Measurements from ENCODE around the gene AGRN. TPM values are rescaled to one million over a fixed set of nuclear protein-coding genes. Genes with fewer than 3 reads are reported as not detected.

The AGRN gene
- total RNA-seq, 2 experiments from 2014 or later, result 12.4 to 14.6 TPM

GRCh38 chr1:996851-997712 lies 22.8 kb upstream of the AGRN start:
- H3K36me3 Mint-ChIP-seq (ENCODE audit: low read depth), result peaks cover 4% of the 10 kb centered on the region
- peaks cover 35% of the 10 kb centered on the region for H3K27me3 Mint-ChIP-seq (ENCODE audit: low read depth)
- POLR2A ChIA-PET, result interaction anchor here (1.0 kb wide), 1 partner anchor 16 kb away, joined by 3 read pairs; the partner anchor contains the start of gene ISG15
- no peak overlapping the region for H3K27ac Mint-ChIP-seq
- ATAC-seq (no peak), DNase-seq (no peak)
- CTCF ChIA-PET, result interaction anchor here (0.8 to 3.6 kb wide), 2 partner anchors 13 to 67 kb away, joined by 3 to 14 read pairs; no protein-coding TSS in a partner anchor
- H3K4me1 Mint-ChIP-seq (ENCODE audit: low read depth), result peaks cover 20% of the 10 kb centered on the region
- H3K4me3 Mint-ChIP-seq, result no peak overlapping the region
- peaks cover 5% of the 10 kb centered on the region for H3K9me3 Mint-ChIP-seq (ENCODE audit: insufficient read depth)

DNA sequence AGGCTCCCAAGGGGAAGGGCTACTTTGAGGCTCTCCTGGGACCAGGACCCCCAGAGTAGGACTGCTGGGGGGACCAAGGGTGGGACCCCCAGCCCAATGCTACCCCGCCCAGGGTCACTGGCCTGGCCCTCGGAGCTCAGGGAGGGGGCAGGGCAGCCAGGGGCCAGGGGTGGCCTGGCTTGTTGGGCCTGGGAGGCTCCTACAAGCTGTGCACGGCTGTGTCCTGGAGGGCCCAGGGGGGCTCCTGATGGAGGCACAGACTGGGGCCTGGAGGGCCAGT lies 22.3 kb upstream of the AGRN start:
- Mint-ChIP-seq H3K36me3 (ENCODE audit: low read depth) (peaks cover under 1% of the 10 kb centered on the region), H3K4me1 (ENCODE audit: low read depth) (peaks cover 17% of the 10 kb centered on the region), H3K27me3 (ENCODE audit: low read depth) (peaks cover 33% of the 10 kb centered on the region), H3K9me3 (ENCODE audit: insufficient read depth) (peaks cover 1% of the 10 kb centered on the region), H3K4me3 (no peak overlapping the region), H3K27ac (no peak overlapping the region)
- ATAC-seq (no peak), DNase-seq (no peak)
- CTCF ChIA-PET, result interaction anchor here (0.8 to 3.6 kb wide), 2 partner anchors 14 to 66 kb away, joined by 3 to 14 read pairs; no protein-coding TSS in a partner anchor
- POLR2A ChIA-PET, result interaction anchor here (0.9 kb wide), 1 partner anchor 16 kb away, joined by 3 read pairs; the partner anchor contains the start of gene ISG15

- Mint-ChIP-seq H3K27me3 (ENCODE audit: low read depth) (peaks cover 34% of the 10 kb centered on the region), H3K4me3 (no peak overlapping the region), H3K27ac (no peak overlapping the region), H3K4me1 (ENCODE audit: low read depth) (peaks cover 18% of the 10 kb centered on the region), H3K9me3 (ENCODE audit: insufficient read depth) (no peaks in the 10 kb centered on the region), H3K36me3 (ENCODE audit: low read depth) (no peaks in the 10 kb centered on the region)
- DNase-seq (no peak), ATAC-seq (no peak)
- CTCF ChIA-PET, result interaction anchor here (3.6 kb wide), 1 partner anchor 14 kb away, joined by 14 read pairs; no protein-coding TSS in a partner anchor
- POLR2A ChIA-PET, result interaction anchor here (0.9 kb wide), 1 partner anchor 16 kb away, joined by 3 read pairs; the partner anchor contains the start of gene ISG15
These were observed 21.8 kb upstream of the AGRN start for GRCh38 chr1:997993-998744.

DNA sequence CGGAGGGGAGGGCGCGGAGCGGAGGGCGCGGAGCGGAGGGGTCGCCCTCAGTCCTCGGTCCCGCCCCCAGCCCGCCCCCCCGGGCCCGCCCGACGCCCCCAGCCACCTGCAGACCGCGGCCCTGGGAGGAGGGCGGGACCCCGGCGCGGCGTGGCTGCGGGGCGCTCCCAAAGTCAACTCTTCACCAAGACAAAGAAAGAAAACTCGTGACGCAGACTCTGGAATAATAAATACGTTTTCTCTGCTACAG lies 21.2 kb upstream of the AGRN start:
- Mint-ChIP-seq H3K4me3 (no peak overlapping the region), H3K27me3 (ENCODE audit: low read depth) (peaks cover 37% of the 10 kb centered on the region)

GRCh38 chr1:998995-999724 lies 20.8 kb upstream of the AGRN start:
- ATAC-seq, result peak; percentile 16
- Mint-ChIP-seq H3K9me3 (ENCODE audit: insufficient read depth) (no peaks in the 10 kb centered on the region), H3K4me3 (peak overlapping the region; percentile 42), H3K27me3 (ENCODE audit: low read depth) (peaks cover 37% of the 10 kb centered on the region), H3K36me3 (ENCODE audit: low read depth) (no peaks in the 10 kb centered on the region), H3K4me1 (ENCODE audit: low read depth) (peaks cover 22% of the 10 kb centered on the region), H3K27ac (no peak overlapping the region)
- ChIA-PET POLR2A (no interaction called here), CTCF (interaction anchor here (1.1 to 3.6 kb wide), 3 partner anchors 15 to 64 kb away, joined by 3 to 14 read pairs (median 4); partner anchors contain the start of gene ISG15)
- no peak for DNase-seq

More for the DNA sequence above, 21.2 kb upstream of the AGRN start:
- DNase-seq (no peak), ATAC-seq (no peak)
- no peaks in the 10 kb centered on the region for H3K9me3 Mint-ChIP-seq (ENCODE audit: insufficient read depth)
- H3K27ac Mint-ChIP-seq, result no peak overlapping the region
- H3K4me1 Mint-ChIP-seq (ENCODE audit: low read depth), result peaks cover 21% of the 10 kb centered on the region
- ChIA-PET CTCF (interaction anchor here (3.6 kb wide), 1 partner anchor 15 kb away, joined by 14 read pairs; no protein-coding TSS in a partner anchor), POLR2A (no interaction called here)
- no peaks in the 10 kb centered on the region for H3K36me3 Mint-ChIP-seq (ENCODE audit: low read depth)

DNA sequence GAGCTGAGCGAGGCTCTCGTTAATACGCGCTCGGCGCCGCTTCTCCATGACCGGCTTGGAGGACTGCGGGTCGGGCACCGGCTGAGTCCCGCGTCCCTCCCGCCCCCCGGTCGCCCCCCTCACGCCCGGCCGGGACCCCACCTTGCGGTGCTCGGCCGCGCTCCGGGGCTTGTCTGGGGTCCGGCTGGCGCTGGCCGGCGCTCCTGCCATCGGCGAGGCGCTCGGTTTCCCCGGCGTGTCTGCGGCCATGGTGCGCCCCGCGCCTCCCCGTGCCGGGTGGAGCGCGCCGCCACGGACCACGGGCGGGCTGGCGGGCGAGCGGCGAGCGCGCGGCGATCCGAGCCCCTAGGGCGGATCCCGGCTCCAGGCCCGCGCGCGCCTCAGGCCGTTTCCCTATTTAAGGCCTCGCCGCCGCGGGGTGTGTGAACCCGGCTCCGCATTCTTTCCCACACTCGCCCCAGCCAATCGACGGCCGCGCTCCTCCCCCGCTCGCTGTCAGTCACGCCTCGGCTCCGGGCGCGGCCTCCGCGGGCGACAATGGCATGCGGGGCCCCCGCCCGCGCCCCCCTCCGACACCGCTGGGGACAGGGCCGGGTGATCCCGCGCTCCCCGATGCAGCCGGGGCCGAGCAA lies 20.1 kb upstream of the AGRN start, which contains the start of gene HES4:
TSS of gene HES4 (minus strand) at position 373 of the 632 bp plus-strand sequence. CDS start at position 249, 124 bp downstream.
- H3K4me1 Mint-ChIP-seq (ENCODE audit: low read depth), result peaks cover 29% of the 10 kb centered on the region
- ATAC-seq (peak; percentile 36), DNase-seq (peak; percentile 60)
- CTCF ChIA-PET, result interaction anchor here (1.1 to 3.6 kb wide), 3 partner anchors 14 to 63 kb away, joined by 3 to 14 read pairs (median 4); partner anchors contain the start of gene ISG15
- peaks cover 36% of the 10 kb centered on the region for H3K27me3 Mint-ChIP-seq (ENCODE audit: low read depth)
- POLR2A ChIA-PET, result no interaction called here
- H3K36me3 Mint-ChIP-seq (ENCODE audit: low read depth), result no peaks in the 10 kb centered on the region
- H3K27ac Mint-ChIP-seq, result peak within 1 kb of the TSS; percentile 74
- no peaks in the 10 kb centered on the region for H3K9me3 Mint-ChIP-seq (ENCODE audit: insufficient read depth)
- peak within 1 kb of the TSS; percentile 65 for H3K4me3 Mint-ChIP-seq

- no peaks in the 10 kb centered on the region for H3K9me3 Mint-ChIP-seq (ENCODE audit: insufficient read depth)
- ATAC-seq (peak; percentile 17), DNase-seq (peak; percentile 76)
- H3K27ac Mint-ChIP-seq, result peak overlapping the region; percentile 74
- CTCF ChIA-PET, result interaction anchor here (0.7 to 3.6 kb wide), 6 partner anchors 8 to 305 kb away, joined by 3 to 31 read pairs (median 10); partner anchors contain the start of genes ISG15 and PLEKHN1
- H3K27me3 Mint-ChIP-seq (ENCODE audit: low read depth), result peaks cover 35% of the 10 kb centered on the region
- peak overlapping the region; percentile 65 for H3K4me3 Mint-ChIP-seq
- H3K4me1 Mint-ChIP-seq (ENCODE audit: low read depth), result peaks cover 36% of the 10 kb centered on the region
- POLR2A ChIA-PET, result interaction anchor here (4.7 kb wide), 1 partner anchor 14 kb away, joined by 29 read pairs; the partner anchor contains the start of gene ISG15
- no peaks in the 10 kb centered on the region for H3K36me3 Mint-ChIP-seq (ENCODE audit: low read depth)
These were observed 19.4 kb upstream of the AGRN start for GRCh38 chr1:1000357-1001056.

DNA sequence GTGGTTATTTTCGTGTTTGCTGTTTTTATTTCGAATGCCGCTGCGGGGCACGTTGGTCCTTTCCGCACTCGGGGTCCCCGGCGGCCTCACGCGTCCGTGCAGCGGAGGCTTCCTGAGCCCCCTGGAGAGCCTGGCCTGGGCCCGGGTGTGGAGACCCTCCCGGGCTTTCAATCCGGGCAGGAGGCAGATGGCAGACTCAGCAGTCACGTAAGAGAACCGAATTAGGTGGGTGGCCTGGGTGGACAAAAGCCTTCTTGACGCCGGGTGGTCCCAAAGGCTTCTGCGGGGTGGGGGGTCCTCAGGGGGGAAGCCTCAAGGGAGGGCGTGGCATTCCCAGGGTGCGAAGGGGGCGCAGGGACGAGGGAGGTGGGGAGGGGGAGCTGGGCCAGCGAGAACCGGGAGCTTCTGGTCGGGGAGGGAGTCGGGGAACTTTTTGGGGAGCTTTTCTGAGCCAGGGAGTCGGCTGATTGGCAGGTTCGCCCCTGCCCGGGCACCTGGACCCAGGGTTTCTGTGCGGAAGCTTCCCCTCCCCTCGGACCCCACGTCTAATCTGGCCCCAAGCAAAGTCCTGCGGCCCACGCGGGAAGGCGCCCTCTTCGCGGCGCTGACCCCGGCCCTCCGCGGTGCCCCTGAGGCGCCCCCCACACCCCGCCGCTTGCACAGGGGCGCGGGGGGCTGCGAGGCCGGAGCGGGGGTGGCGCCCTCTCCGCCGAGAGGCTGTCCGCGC lies 18.7 kb upstream of the AGRN start:
- Mint-ChIP-seq H3K4me3 (peak overlapping the region; percentile 65), H3K36me3 (ENCODE audit: low read depth) (no peaks in the 10 kb centered on the region), H3K4me1 (ENCODE audit: low read depth) (peaks cover 34% of the 10 kb centered on the region), H3K9me3 (ENCODE audit: insufficient read depth) (no peaks in the 10 kb centered on the region), H3K27ac (no peak overlapping the region), H3K27me3 (ENCODE audit: low read depth) (peaks cover 30% of the 10 kb centered on the region)
- DNase-seq (no peak), ATAC-seq (no peak)
- ChIA-PET POLR2A (interaction anchor here (4.7 kb wide), 1 partner anchor 13 kb away, joined by 29 read pairs; the partner anchor contains the start of gene ISG15), CTCF (interaction anchor here (0.7 to 3.6 kb wide), 9 partner anchors 9 to 304 kb away, joined by 3 to 31 read pairs (median 4); partner anchors contain the start of genes ISG15 and PLEKHN1)

- H3K36me3 Mint-ChIP-seq (ENCODE audit: low read depth), result no peaks in the 10 kb centered on the region
- no peaks in the 10 kb centered on the region for H3K9me3 Mint-ChIP-seq (ENCODE audit: insufficient read depth)
- peaks cover 29% of the 10 kb centered on the region for H3K4me1 Mint-ChIP-seq (ENCODE audit: low read depth)
- no peak overlapping the region for H3K4me3 Mint-ChIP-seq
- H3K27me3 Mint-ChIP-seq (ENCODE audit: low read depth), result peaks cover 26% of the 10 kb centered on the region
- H3K27ac Mint-ChIP-seq, result no peak overlapping the region
- POLR2A ChIA-PET, result interaction anchor here (1.1 to 4.7 kb wide), 2 partner anchors 10 to 15 kb away, joined by 4 to 29 read pairs; partner anchors contain the start of gene ISG15
- no peak for DNase-seq
- CTCF ChIA-PET, result interaction anchor here (1.4 to 3.6 kb wide), 3 partner anchors 10 to 36 kb away, joined by 4 to 31 read pairs (median 10); partner anchors contain the start of gene ISG15
- no peak for ATAC-seq
These were observed 16.1 kb upstream of the AGRN start for GRCh38 chr1:1003618-1004419.
